HFFc6 (cell line): ENCODE data around the gene MSX2. TPM values are rescaled to one million over a fixed set of nuclear protein-coding genes. Genes with fewer than 3 reads are reported as not detected.
"Not testable (repeated sequence)": the region's sequence is repeated elsewhere in the genome, so short reads cannot be mapped to it uniquely, and the experiment has no call there.

ENCODE experiments used
- DNase-seq: peaks from one replicate; pipeline ENCODE4 v3.0.0-alpha.2; 2018
- H3K27ac Mint-ChIP-seq: 2 replicates; pipeline ENCODE4 v1.8.0; 2020; ENCODE audit warnings: mild to moderate bottlenecking, mixed read lengths
- H3K27me3 Mint-ChIP-seq: 2 replicates; pipeline ENCODE4 v1.8.0; 2021; ENCODE audit warnings: mild to moderate bottlenecking, moderate library complexity, mixed read lengths; ENCODE audit not compliant: insufficient read depth
- H3K36me3 Mint-ChIP-seq: 2 replicates; pipeline ENCODE4 v1.8.0; 2021; ENCODE audit warnings: low read depth, mixed read lengths
- H3K4me1 Mint-ChIP-seq: 2 replicates; pipeline ENCODE4 v1.8.0; 2020; ENCODE audit warnings: low read depth, mixed read lengths
- H3K4me3 Mint-ChIP-seq: 2 replicates; pipeline ENCODE4 v1.8.0; 2020; ENCODE audit warnings: mild to moderate bottlenecking, moderate library complexity, mixed read lengths
- H3K9me3 Mint-ChIP-seq: 2 replicates; pipeline ENCODE4 v1.8.0; 2020; ENCODE audit warnings: mild to moderate bottlenecking, mixed read lengths
- CTCF ChIP-seq: fragments of 200-600 bp; sonication (generic); IDR thresholded peaks from 2 replicates; pipeline ENCODE4 v1.5.0; 2021; ENCODE audit warnings: antibody characterized with exemption, mild to moderate bottlenecking
- total RNA-seq, 6 experiments: library from RNA; stranded (reverse); fragmentation: NEBNext Ultra II Directional; extraction: Animal tissue kit (Norgen Biotek cat#: 25700); gene quantifications; 2 replicates in 1 of 6; 3 replicates in 5 of 6; pipeline ENCODE4 v1.2.3, GENCODE V29; 2021

Gene MSX2
- total RNA-seq, 6 experiments from 2014 or later, result not detected

DNA sequence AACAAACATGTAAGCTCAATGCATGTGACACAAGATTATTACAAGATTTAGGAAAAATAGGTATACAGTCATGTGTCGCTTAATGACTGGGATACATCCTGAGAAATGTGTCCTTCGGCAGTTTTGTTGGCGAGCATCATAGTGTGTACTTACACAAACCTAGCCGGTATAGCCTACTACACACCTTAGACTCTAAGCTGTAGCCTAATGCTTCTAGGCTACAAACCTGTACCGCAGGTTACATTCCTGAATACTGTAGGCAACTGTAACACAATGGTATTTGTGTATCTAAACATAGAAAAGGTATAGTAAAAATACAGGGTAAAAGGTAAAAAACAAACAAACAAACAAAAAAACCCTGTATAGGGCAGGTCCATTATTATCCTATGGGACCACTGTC is 27.7 kb downstream of the MSX2 start:
- no peak for DNase-seq
- H3K9me3 Mint-ChIP-seq, result peaks cover 12% of the 10 kb centered on the region
- no peak for TF ChIP-seq CTCF
- H3K27me3 Mint-ChIP-seq, result peaks cover 3% of the 10 kb centered on the region; the same call in 1 of the 2 replicates
- H3K4me1 Mint-ChIP-seq, result no peaks in the 10 kb centered on the region
- H3K36me3 Mint-ChIP-seq, result no peaks in the 10 kb centered on the region
- no peak overlapping the region for H3K4me3 Mint-ChIP-seq
- no peak overlapping the region for H3K27ac Mint-ChIP-seq

GRCh38 chr5:174755106-174755505 is 30.7 kb downstream of the MSX2 start:
- TF ChIP-seq CTCF, result peak; percentile 25; the same call in 1 of the 2 replicates
- H3K4me3 Mint-ChIP-seq, result no peak overlapping the region
- no peak overlapping the region for H3K27ac Mint-ChIP-seq
- H3K36me3 Mint-ChIP-seq, result no peaks in the 10 kb centered on the region
- DNase-seq, result no peak
- H3K4me1 Mint-ChIP-seq, result no peaks in the 10 kb centered on the region
- H3K27me3 Mint-ChIP-seq, result no peaks in the 10 kb centered on the region
- peaks cover 15% of the 10 kb centered on the region for H3K9me3 Mint-ChIP-seq

GRCh38 chr5:174759091-174759490 is 34.7 kb downstream of the MSX2 start:
- Mint-ChIP-seq H3K4me1 (no peaks in the 10 kb centered on the region), H3K27ac (no peak overlapping the region), H3K36me3 (no peaks in the 10 kb centered on the region), H3K9me3 (peaks cover 17% of the 10 kb centered on the region), H3K4me3 (no peak overlapping the region), H3K27me3 (no peaks in the 10 kb centered on the region)
- DNase-seq, result no peak
- no peak for TF ChIP-seq CTCF

DNA sequence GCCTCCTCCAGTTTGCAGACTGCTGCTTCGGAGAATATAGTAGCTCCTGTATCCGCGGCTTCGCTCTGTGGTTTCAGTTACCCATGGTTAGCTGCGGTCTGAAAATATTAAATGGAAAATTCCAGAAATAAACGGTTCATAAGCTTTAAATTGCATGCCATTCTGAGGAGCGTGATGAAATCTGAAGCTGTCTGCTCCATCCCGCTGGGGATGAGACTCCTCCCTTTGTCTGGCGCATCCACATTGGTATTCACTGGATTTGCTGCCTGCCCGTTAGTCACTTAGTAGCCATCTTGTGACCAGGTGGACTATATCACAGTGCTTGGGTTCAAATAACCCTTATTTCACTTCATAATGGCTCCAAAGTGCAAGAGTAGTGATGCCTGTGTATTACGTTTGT is 36.3 kb downstream of the MSX2 start:
- no peaks in the 10 kb centered on the region for H3K4me1 Mint-ChIP-seq
- H3K27me3 Mint-ChIP-seq, result no peaks in the 10 kb centered on the region
- H3K9me3 Mint-ChIP-seq, result peaks cover 22% of the 10 kb centered on the region
- no peaks in the 10 kb centered on the region for H3K36me3 Mint-ChIP-seq
- H3K4me3 Mint-ChIP-seq, result no peak overlapping the region
- TF ChIP-seq CTCF, result no peak
- no peak for DNase-seq
- no peak overlapping the region for H3K27ac Mint-ChIP-seq

- H3K36me3 Mint-ChIP-seq, H3K27me3 Mint-ChIP-seq, H3K4me1 Mint-ChIP-seq, H3K27ac Mint-ChIP-seq, DNase-seq, H3K4me3 Mint-ChIP-seq: not testable (repeated sequence)
- peaks cover 25% of the 10 kb centered on the region for H3K9me3 Mint-ChIP-seq
Observed at GRCh38 chr5:174761341-174761740, 37.0 kb downstream of the MSX2 start.

- Mint-ChIP-seq H3K4me3 (no peak overlapping the region), H3K27ac (no peak overlapping the region), H3K9me3 (peaks cover 30% of the 10 kb centered on the region), H3K27me3 (peaks cover 1% of the 10 kb centered on the region; the same call in 1 of the 2 replicates), H3K4me1 (no peaks in the 10 kb centered on the region), H3K36me3 (no peaks in the 10 kb centered on the region)
- no peak for TF ChIP-seq CTCF
- no peak for DNase-seq
Observed at GRCh38 chr5:174764309-174764708, 39.9 kb downstream of the MSX2 start.
